ENCODE measurements around the gene VAMP5. TPM values are rescaled to one million over a fixed set of nuclear protein-coding genes. Genes with fewer than 3 reads are reported as not detected.
A peak's percentile ranks its signal among the peaks of the same experiment; 100 is the strongest.

The VAMP5 gene
- total and polyA plus RNA-seq, 9 of the 15 experiments (the other 6 are each of a cell fraction or from before 2014, with no cell fraction given), result 0.54 to 1.9 (median 1.5) TPM; not detected in 2

DNA sequence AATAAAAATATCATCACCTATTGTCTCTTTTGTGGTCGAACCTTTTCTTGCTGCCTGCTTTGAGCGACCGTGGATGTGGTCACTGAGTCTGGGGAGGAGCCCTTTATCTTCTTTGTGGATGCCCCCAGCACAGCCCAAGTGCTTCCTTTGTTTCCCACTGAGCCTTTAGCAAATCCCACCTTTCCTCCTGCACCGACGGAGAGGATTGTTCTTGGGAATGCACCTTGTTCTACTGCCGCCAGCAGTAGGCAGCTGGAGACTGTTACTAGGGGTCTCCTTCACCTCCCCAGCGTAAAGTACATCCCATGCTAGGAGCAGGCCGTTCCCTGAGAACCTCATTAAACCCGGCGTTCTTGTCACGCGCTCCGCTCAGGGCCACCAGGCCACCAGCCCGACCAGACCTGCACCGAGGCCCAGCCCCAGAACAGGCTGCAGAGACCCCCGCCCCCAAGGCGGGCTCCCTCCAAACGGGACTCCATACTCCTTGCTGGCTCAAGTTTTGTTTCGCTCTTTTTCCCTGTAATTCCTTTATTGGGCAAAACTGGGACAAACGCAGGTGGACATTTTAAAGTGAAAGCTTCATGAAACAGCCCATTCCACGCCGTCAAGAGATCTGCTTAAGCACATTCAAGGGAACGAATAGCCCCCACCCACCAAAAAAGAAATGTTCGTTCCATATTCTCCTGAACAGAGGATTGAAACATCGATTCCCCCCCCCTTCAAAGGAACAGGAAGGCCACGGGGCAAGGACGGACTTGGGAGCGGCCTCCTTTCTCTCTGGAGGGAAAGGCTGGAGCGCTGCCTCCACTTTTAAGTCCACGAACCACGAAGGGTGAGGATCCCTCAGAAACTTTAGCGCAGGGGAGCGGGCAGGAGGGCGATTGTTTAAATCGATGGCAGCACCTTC lies 46.4 kb upstream of the VAMP5 start:
- WGBS (ENCODE audit: insufficient coverage, low coverage, missing lambda C conversion rate), result 3% methylated on average over 35 of the region's 35 CpGs
- intact Hi-C loops (cut with micrococcal nuclease) (loop anchor here (2.0 to 5.0 kb wide), 2 partner anchors 69 to 101 kb away; no protein-coding TSS in a partner anchor), in situ Hi-C loops (cut with MboI) (no loop called here)
- Histone ChIP-seq H3K4me3 (peak overlapping the region; percentile 68), H2AFZ (ENCODE audit: low read depth, low read length) (peak overlapping the region; percentile 96), H3K9me3 (replicated peaks; ENCODE audit: control insufficient read depth, insufficient read depth, low read depth, low read length) (no peaks in the 10 kb centered on the region), H3K36me3 (ENCODE audit: control insufficient read depth, insufficient read depth, low read length) (peaks cover 34% of the 10 kb centered on the region), H3K4me2 (ENCODE audit: insufficient read depth, low read length) (peak overlapping the region; percentile 98), H3K4me1 (replicated peaks in 1 of 2; ENCODE audit: control insufficient read depth in 2 of 2, insufficient read depth in 2 of 2, low read length in 2 of 2) (peaks cover 9 to 23% of the 10 kb centered on the region in 2 experiments), H3K27me3 (ENCODE audit: control insufficient read depth in 2 of 2, insufficient read depth in 2 of 2, low read length in 2 of 2) (no peaks in the 10 kb centered on the region), H3K27ac (ENCODE audit: extremely low read depth, low read depth, low read length) (peak overlapping the region; percentile 100), H3K9me1 (ENCODE audit: control insufficient read depth, insufficient read depth, low read length) (peaks cover 3% of the 10 kb centered on the region), H3K9ac (ENCODE audit: insufficient read depth in 1 of 2, low read depth in 2 of 2, low read length in 2 of 2) (peak overlapping the region; percentile 100), H4K20me1 (replicated peaks; ENCODE audit: control insufficient read depth, insufficient read depth, low read length) (peaks cover 34% of the 10 kb centered on the region), H3K79me2 (ENCODE audit: control insufficient read depth, insufficient read depth, low read length) (peaks cover 63% of the 10 kb centered on the region)
- CTCF ChIA-PET (ENCODE audit: low intra/inter-chr PET ratio), result interaction anchor here (1.8 kb wide), 1 partner anchor 118 kb away, joined by 5 read pairs; no protein-coding TSS in a partner anchor
- peak; percentile 32 to 70 (median 48) for DNase-seq (ENCODE audit: extremely low read depth in 1 of 4, low spot score in 3 of 4)
- FAIRE-seq, result no peak
- POLR2A ChIA-PET, result interaction anchor here (0.8 to 24.3 kb wide), 25 partner anchors 9 to 631 kb away, joined by 3 to 1576 read pairs (median 14); partner anchors contain the start of genes C2orf68, CAPG, ELMOD3 and GGCX
- TSS peak; percentile 70 for BruUV-seq (replicated peaks)
- peak; percentile 48 for ATAC-seq
- no peak for TF ChIP-seq TBP (optimal IDR thresholded peaks at IDR 0.05; ENCODE audit: low read depth, low read length)
- peak in 1 of 2 experiments; percentile 48; a peak in 1 of 4 replicates for TF ChIP-seq MAZ (CRISPR knock-in tag; conservative IDR thresholded peaks at IDR 0.05 in 1 of 2, IDR thresholded peaks at IDR 0.05 in 1 of 2)
- no peak for TF ChIP-seq RBM14 (IDR thresholded peaks at IDR 0.05; ENCODE audit: borderline replicate concordance, insufficient read depth, low read depth, low read length)
- no peak for TF ChIP-seq HNRNPH1 (optimal IDR thresholded peaks at IDR 0.05; ENCODE audit: low read depth, low read length)
- TF ChIP-seq, protein P1, sequence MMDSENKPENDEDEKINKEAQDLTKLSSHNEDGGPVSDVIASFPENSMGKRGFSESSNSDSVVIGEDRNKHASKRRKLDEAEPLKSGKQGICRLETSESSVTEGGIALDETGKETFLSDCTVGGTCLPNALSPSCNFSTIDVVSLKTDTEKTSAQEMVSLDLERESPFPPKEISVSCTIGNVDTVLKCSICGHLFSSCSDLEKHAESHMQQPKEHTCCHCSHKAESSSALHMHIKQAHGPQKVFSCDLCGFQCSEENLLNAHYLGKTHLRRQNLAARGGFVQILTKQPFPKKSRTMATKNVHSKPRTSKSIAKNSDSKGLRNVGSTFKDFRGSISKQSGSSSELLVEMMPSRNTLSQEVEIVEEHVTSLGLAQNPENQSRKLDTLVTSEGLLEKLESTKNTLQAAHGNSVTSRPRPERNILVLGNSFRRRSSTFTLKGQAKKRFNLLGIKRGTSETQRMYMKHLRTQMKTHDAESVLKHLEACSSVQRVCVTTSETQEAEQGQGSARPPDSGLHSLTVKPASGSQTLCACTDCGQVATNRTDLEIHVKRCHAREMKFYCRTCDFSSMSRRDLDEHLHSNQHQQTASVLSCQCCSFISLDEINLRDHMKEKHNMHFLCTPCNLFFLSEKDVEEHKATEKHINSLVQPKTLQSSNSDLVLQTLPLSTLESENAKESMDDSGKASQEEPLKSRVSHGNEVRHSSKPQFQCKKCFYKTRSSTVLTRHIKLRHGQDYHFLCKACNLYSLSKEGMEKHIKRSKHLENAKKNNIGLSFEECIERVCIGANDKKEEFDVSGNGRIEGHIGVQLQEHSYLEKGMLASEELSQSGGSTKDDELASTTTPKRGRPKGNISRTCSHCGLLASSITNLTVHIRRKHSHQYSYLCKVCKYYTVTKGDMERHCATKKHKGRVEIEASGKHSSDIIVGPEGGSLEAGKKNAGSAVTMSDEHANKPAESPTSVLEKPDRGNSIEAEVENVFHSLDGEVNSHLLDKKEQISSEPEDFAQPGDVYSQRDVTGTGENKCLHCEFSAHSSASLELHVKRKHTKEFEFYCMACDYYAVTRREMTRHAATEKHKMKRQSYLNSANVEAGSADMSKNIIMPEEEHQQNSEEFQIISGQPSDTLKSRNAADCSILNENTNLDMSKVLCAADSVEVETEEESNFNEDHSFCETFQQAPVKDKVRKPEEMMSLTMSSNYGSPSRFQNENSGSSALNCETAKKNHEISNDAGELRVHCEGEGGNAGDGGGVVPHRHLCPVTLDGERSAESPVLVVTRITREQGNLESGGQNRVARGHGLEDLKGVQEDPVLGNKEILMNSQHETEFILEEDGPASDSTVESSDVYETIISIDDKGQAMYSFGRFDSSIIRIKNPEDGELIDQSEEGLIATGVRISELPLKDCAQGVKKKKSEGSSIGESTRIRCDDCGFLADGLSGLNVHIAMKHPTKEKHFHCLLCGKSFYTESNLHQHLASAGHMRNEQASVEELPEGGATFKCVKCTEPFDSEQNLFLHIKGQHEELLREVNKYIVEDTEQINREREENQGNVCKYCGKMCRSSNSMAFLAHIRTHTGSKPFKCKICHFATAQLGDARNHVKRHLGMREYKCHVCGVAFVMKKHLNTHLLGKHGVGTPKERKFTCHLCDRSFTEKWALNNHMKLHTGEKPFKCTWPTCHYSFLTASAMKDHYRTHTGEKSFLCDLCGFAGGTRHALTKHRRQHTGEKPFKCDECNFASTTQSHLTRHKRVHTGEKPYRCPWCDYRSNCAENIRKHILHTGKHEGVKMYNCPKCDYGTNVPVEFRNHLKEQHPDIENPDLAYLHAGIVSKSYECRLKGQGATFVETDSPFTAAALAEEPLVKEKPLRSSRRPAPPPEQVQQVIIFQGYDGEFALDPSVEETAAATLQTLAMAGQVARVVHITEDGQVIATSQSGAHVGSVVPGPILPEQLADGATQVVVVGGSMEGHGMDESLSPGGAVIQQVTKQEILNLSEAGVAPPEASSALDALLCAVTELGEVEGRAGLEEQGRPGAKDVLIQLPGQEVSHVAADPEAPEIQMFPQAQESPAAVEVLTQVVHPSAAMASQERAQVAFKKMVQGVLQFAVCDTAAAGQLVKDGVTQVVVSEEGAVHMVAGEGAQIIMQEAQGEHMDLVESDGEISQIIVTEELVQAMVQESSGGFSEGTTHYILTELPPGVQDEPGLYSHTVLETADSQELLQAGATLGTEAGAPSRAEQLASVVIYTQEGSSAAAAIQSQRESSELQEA (IDR thresholded peaks at IDR 0.05; ENCODE audit: low read depth), result no peak
- TF ChIP-seq, protein P2, sequence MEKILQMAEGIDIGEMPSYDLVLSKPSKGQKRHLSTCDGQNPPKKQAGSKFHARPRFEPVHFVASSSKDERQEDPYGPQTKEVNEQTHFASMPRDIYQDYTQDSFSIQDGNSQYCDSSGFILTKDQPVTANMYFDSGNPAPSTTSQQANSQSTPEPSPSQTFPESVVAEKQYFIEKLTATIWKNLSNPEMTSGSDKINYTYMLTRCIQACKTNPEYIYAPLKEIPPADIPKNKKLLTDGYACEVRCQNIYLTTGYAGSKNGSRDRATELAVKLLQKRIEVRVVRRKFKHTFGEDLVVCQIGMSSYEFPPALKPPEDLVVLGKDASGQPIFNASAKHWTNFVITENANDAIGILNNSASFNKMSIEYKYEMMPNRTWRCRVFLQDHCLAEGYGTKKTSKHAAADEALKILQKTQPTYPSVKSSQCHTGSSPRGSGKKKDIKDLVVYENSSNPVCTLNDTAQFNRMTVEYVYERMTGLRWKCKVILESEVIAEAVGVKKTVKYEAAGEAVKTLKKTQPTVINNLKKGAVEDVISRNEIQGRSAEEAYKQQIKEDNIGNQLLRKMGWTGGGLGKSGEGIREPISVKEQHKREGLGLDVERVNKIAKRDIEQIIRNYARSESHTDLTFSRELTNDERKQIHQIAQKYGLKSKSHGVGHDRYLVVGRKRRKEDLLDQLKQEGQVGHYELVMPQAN (IDR thresholded peaks at IDR 0.05; ENCODE audit: borderline replicate concordance), result no peak; the same call in 1 of the 2 replicates
- TF ChIP-seq ZNF408 (CRISPR knock-in tag; IDR thresholded peaks at IDR 0.05; ENCODE audit: low read depth), result no peak
- no peak for TF ChIP-seq TFAM (CRISPR knock-in tag; conservative IDR thresholded peaks at IDR 0.05)
- no peak for TF ChIP-seq ZNF79 (CRISPR knock-in tag; IDR thresholded peaks at IDR 0.05; ENCODE audit: low read depth)

Measured in K562 (cell line).